ENCODE data around the gene STARD9. TPM values are rescaled to one million over a fixed set of nuclear protein-coding genes. Genes with fewer than 3 reads are reported as not detected.

STARD9 gene
- total and polyA plus RNA-seq, 9 of the 15 experiments (the other 6 are each of a cell fraction or from before 2014, with no cell fraction given): 0.45 to 6.0 (median 3.6) TPM

- no peak for TF ChIP-seq FOXK2 (conservative IDR thresholded peaks at IDR 0.05 in 1 of 2, IDR thresholded peaks at IDR 0.05 in 1 of 2; ENCODE audit: low read depth in 2 of 2)
- TF ChIP-seq GABPA (tag; conservative IDR thresholded peaks at IDR 0.05; ENCODE audit: low read depth): no peak
- no peak for TF ChIP-seq MXD1 (CRISPR knock-in tag; IDR thresholded peaks at IDR 0.05; ENCODE audit: borderline replicate concordance, poor library complexity, severe bottlenecking)
- no peak for TF ChIP-seq KLF6 (CRISPR knock-in tag; IDR thresholded peaks at IDR 0.05; ENCODE audit: borderline replicate concordance)
- no peak for TF ChIP-seq DPF2 (IDR thresholded peaks at IDR 0.05)
- TF ChIP-seq TRIM25 (IDR thresholded peaks at IDR 0.05; ENCODE audit: borderline replicate concordance): no peak
- TF ChIP-seq KAT8 (IDR thresholded peaks at IDR 0.05; ENCODE audit: low read depth): no peak
- no peak for TF ChIP-seq MTA2 (IDR thresholded peaks at IDR 0.05; ENCODE audit: low read depth)
- no peak for TF ChIP-seq ZNF436 (CRISPR knock-in tag; IDR thresholded peaks at IDR 0.05)
- TF ChIP-seq TAF7 (tag; IDR thresholded peaks at IDR 0.05): no peak
These were observed 18.7 kb downstream of the STARD9 start (continued) for GRCh38 chr15:42594095-42594494.
